ENCODE measurements around the gene CEP192. TPM values are rescaled to one million over a fixed set of nuclear protein-coding genes. Genes with fewer than 3 reads are reported as not detected.
A peak's percentile ranks its signal among the peaks of the same experiment; 100 is the strongest.
"Not testable (repeated sequence)": the region's sequence is repeated elsewhere in the genome, so short reads cannot be mapped to it uniquely, and the experiment has no call there.

Gene CEP192
- total RNA-seq, 2 experiments from 2014 or later = 42.6 to 46.1 TPM

GRCh38 chr18:13051159-13051558 lies 60.0 kb downstream of the CEP192 start:
- Mint-ChIP-seq H3K4me1 (peaks cover 23% of the 10 kb centered on the region), H3K27me3 (no peaks in the 10 kb centered on the region), H3K4me3 (no peak overlapping the region), H3K36me3 (ENCODE audit: low read depth) (peaks cover 77% of the 10 kb centered on the region), H3K27ac (peak overlapping the region; percentile 2), H3K9me3 (no peaks in the 10 kb centered on the region)
- no peak for DNase-seq
- CTCF ChIA-PET = interaction anchor here (0.9 kb wide), 1 partner anchor 108 kb away, joined by 5 read pairs; no protein-coding TSS in a partner anchor
- POLR2A ChIA-PET = interaction anchor here (2.1 kb wide), 1 partner anchor 60 kb away, joined by 4 read pairs; the partner anchor contains the start of gene CEP192

DNA sequence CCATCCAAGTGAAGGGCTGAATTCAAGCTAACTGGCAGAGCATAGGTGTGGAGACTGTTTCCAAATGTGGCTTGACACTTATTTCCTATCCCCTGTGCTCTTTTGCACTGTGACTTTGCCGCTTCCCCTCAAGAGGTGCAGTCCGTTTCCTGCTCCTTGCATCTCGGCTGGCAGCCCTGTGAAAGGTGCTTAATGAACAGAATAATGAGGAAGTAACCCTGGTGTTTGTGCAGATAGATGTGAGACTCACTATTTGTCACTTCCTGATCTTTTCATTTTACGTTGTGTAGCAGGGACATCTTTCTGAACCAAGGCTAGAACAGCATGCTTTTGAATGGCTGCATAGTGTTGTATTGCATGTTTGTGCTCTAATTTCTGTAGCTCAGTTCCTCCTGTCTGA lies 60.8 kb downstream of the CEP192 start:
- Mint-ChIP-seq H3K9me3 (no peaks in the 10 kb centered on the region), H3K4me3 (no peak overlapping the region), H3K36me3 (ENCODE audit: low read depth) (peaks cover 79% of the 10 kb centered on the region), H3K27ac (peak overlapping the region; percentile 60), H3K4me1 (peaks cover 20% of the 10 kb centered on the region), H3K27me3 (no peaks in the 10 kb centered on the region)
- CTCF ChIA-PET = interaction anchor here (0.6 to 0.9 kb wide), 3 partner anchors 9 to 217 kb away, joined by 3 to 6 read pairs (median 5); no protein-coding TSS in a partner anchor
- peak; percentile 38 for DNase-seq
- POLR2A ChIA-PET = interaction anchor here (0.9 to 2.1 kb wide), 2 partner anchors 12 to 61 kb away, joined by 3 to 4 read pairs; partner anchors contain the start of gene CEP192

GRCh38 chr18:13054336-13054735 lies 63.2 kb downstream of the CEP192 start:
- peaks cover 75% of the 10 kb centered on the region for H3K36me3 Mint-ChIP-seq (ENCODE audit: low read depth)
- no peak overlapping the region for H3K4me3 Mint-ChIP-seq
- POLR2A ChIA-PET = no interaction called here
- no peak overlapping the region for H3K27ac Mint-ChIP-seq
- no peak for DNase-seq
- no peaks in the 10 kb centered on the region for H3K27me3 Mint-ChIP-seq
- CTCF ChIA-PET = interaction anchor here (0.6 kb wide), 1 partner anchor 139 kb away, joined by 3 read pairs; no protein-coding TSS in a partner anchor
- peaks cover 12% of the 10 kb centered on the region for H3K4me1 Mint-ChIP-seq
- H3K9me3 Mint-ChIP-seq = no peaks in the 10 kb centered on the region

DNA sequence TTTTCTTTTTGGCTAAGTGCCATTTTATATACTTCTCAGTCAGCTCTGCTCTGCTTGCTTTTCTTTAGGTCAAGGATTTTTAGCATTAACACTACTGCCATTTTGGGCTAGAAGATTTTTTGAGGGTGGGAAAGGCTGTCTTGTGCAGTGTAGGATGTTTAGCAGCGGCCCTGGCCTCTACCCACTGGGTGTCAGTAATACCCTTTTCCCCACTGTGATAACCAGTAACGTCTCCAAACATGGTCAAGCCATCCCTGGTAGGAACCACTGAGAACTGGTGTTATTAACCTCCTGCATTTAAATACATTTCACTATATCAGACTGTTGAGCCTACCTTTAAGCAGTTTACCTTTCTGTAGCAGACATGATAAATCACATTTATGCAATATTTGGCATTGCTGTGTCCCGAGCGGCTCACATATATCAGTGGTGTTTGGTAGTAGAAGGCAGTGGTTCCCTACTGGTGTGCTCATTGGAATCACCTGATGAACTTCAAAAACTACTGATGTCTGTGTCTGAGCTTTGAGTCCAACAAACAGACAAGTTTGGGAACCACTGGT lies 70.5 kb downstream of the CEP192 start:
- Mint-ChIP-seq H3K4me3 (no peak overlapping the region), H3K27me3 (no peaks in the 10 kb centered on the region), H3K27ac (no peak overlapping the region), H3K4me1 (peaks cover 8% of the 10 kb centered on the region), H3K36me3 (ENCODE audit: low read depth) (peaks cover 78% of the 10 kb centered on the region), H3K9me3 (no peaks in the 10 kb centered on the region)
- DNase-seq = no peak
- ChIA-PET POLR2A (no interaction called here), CTCF (no interaction called here)

DNA sequence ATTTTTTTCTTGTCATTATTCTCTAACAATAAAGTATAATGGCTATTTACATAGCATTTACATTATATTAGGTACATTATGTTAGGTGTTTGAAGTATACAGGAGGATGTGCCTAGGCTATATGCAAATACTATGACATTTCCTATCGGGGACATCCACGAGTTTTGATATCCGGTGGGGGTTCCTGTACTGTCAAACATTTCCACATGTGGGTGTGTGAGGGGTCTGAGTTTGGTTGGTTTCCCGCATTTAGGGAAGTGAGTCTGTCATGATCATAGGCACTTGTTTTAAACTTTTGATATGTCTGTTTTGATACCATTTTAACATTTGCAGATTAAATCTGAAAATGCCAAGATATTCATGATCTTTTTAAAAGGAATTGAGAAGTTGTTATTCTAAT lies 76.0 kb downstream of the CEP192 start:
- ChIA-PET POLR2A (no interaction called here), CTCF (no interaction called here)
- H3K4me1 Mint-ChIP-seq = peaks cover 13% of the 10 kb centered on the region
- H3K36me3 Mint-ChIP-seq (ENCODE audit: low read depth) = peaks cover 81% of the 10 kb centered on the region
- no peak for DNase-seq
- H3K27ac Mint-ChIP-seq = no peak overlapping the region
- H3K4me3 Mint-ChIP-seq = no peak overlapping the region
- no peaks in the 10 kb centered on the region for H3K27me3 Mint-ChIP-seq
- H3K9me3 Mint-ChIP-seq = no peaks in the 10 kb centered on the region

DNA sequence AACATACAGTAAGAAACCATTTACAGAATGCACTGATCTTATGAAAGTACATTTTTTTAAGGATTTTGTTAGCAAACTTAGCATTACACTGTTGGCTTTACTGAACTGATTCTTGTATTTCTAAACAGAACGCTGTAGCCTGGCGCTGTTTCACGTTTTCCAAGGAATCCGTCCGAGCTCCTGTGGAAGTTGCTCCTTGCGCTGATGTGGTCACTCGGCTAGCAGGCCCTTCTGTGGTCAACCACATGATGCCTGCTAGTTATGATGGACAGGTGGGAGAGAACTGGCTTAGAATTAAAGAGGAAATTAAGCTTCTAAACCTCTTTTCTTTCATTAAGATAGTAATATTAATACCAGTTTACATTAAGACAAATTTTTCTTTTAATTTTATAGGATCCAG lies 76.8 kb downstream of the CEP192 start:
- no peak overlapping the region for H3K27ac Mint-ChIP-seq
- H3K27me3 Mint-ChIP-seq = no peaks in the 10 kb centered on the region
- CTCF ChIA-PET = no interaction called here
- H3K36me3 Mint-ChIP-seq (ENCODE audit: low read depth) = peaks cover 83% of the 10 kb centered on the region
- POLR2A ChIA-PET = interaction anchor here (1.2 to 1.4 kb wide), 2 partner anchors 76 to 77 kb away, joined by 3 to 4 read pairs; no protein-coding TSS in a partner anchor
- no peak overlapping the region for H3K4me3 Mint-ChIP-seq
- DNase-seq = no peak
- peaks cover 13% of the 10 kb centered on the region for H3K4me1 Mint-ChIP-seq
- H3K9me3 Mint-ChIP-seq = no peaks in the 10 kb centered on the region

DNA sequence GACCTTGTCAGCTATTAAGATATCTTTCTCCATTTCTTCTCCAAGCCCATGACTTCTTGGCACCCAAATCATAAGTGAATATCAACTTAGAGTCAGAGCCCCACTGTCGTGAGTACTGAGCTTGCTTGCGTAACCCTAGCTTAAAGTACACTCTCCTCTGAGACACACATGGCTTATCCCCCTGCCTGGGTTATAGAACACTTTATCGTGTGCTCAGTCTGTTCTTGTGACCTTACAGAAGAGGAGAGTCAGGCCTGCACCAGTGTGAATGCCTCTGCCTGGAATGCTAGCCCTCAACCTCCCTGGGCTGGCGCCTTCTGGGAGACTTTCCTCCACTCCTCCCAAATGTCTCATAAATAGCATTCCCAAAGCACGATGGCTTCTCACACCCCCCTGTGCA lies 79.3 kb downstream of the CEP192 start:
- Mint-ChIP-seq H3K4me3 (no peak overlapping the region), H3K9me3 (no peaks in the 10 kb centered on the region), H3K36me3 (ENCODE audit: low read depth) (peaks cover 87% of the 10 kb centered on the region), H3K27me3 (no peaks in the 10 kb centered on the region), H3K4me1 (peaks cover 11% of the 10 kb centered on the region), H3K27ac (no peak overlapping the region)
- POLR2A ChIA-PET = no interaction called here
- DNase-seq = no peak
- CTCF ChIA-PET = no interaction called here

- H3K36me3 Mint-ChIP-seq (ENCODE audit: low read depth) = peaks cover 97% of the 10 kb centered on the region
- no peaks in the 10 kb centered on the region for H3K4me1 Mint-ChIP-seq
- POLR2A ChIA-PET = no interaction called here
- no peak overlapping the region for H3K27ac Mint-ChIP-seq
- H3K4me3 Mint-ChIP-seq = no peak overlapping the region
- CTCF ChIA-PET = no interaction called here
- H3K9me3 Mint-ChIP-seq = peaks cover 18% of the 10 kb centered on the region
- DNase-seq = no peak
- H3K27me3 Mint-ChIP-seq = no peaks in the 10 kb centered on the region
Observed at GRCh38 chr18:13076886-13077285, 85.7 kb downstream of the CEP192 start.

- CTCF ChIA-PET = no interaction called here
- no peaks in the 10 kb centered on the region for H3K27me3 Mint-ChIP-seq
Observed at GRCh38 chr18:13077473-13077872, 86.3 kb downstream of the CEP192 start.

DNA sequence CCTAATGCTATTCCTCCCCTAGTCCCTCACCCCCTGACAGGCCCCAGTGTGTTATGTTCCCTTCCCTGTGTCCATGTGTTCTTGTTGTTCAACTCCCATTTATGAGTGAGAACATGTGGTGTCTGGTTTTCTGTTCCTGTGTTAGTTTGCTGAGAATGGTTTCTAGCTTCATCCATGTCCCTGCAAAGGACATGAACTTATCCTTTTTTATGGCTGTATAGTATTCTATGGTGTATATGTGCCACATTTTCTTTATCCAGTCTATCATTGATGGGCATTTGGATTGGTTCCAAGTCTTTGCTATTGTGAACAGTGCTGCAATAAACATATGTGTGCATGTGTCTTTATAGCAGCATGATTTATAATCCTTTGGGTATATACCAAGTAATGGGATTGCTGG lies 86.9 kb downstream of the CEP192 start:
- H3K4me1 Mint-ChIP-seq, CTCF ChIA-PET, H3K27ac Mint-ChIP-seq, DNase-seq, H3K4me3 Mint-ChIP-seq, H3K27me3 Mint-ChIP-seq, POLR2A ChIA-PET: not testable (repeated sequence)
- H3K9me3 Mint-ChIP-seq = peaks cover 20% of the 10 kb centered on the region
- H3K36me3 Mint-ChIP-seq (ENCODE audit: low read depth) = peaks cover 97% of the 10 kb centered on the region

More at GRCh38 chr18:13077473-13077872, 86.3 kb downstream of the CEP192 start:
- Mint-ChIP-seq H3K9me3 (peaks cover 20% of the 10 kb centered on the region), H3K27ac (no peak overlapping the region), H3K4me1 (no peaks in the 10 kb centered on the region), H3K36me3 (ENCODE audit: low read depth) (peaks cover 97% of the 10 kb centered on the region), H3K4me3 (no peak overlapping the region)
- DNase-seq = no peak
- POLR2A ChIA-PET = no interaction called here

DNA sequence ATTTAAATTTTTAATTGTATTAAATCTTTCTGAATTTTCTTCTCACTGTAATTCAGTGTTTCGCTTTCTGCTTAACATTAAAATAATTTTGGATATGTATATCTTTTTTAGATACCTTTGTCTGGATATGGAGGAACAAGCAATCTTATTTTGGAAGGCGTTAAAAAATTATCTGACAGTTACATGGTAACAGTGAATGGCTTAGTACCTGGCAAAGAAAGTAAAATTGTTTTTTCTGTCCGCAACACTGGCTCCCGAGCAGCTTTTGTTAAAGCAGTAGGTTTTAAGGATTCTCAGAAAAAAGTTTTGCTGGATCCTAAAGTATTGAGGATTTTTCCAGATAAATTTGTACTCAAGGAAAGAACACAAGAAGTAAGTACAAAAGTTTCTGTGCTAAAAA lies 95.7 kb downstream of the CEP192 start:
- CTCF ChIA-PET = no interaction called here

DNA sequence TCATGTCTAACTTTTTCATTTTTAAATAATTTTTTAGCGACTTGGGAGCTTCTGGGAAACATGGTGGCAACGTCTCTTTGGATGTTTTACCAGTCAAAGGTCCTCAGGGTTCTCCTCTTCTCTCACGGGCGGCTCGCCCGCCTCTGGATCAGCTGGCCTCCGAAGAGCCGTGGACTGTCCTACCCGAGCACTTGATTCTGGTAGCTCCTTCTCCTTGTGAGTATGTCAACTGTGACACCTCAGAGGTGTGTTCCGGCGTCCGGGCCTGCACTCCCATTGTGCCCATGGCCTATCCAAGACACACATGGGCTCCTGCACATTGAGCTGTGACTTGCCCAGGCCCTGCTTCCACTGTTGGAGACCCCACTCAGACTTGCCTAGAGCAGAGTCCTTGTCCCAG lies 104.3 kb downstream of the CEP192 start:
- H3K36me3 Mint-ChIP-seq (ENCODE audit: low read depth) = peaks cover 73% of the 10 kb centered on the region
- ChIA-PET CTCF (no interaction called here), POLR2A (no interaction called here)
- H3K4me3 Mint-ChIP-seq = no peak overlapping the region
- H3K9me3 Mint-ChIP-seq = no peaks in the 10 kb centered on the region
- H3K27me3 Mint-ChIP-seq = no peaks in the 10 kb centered on the region
- no peaks in the 10 kb centered on the region for H3K4me1 Mint-ChIP-seq
- H3K27ac Mint-ChIP-seq = no peak overlapping the region
- DNase-seq = no peak

More for the DNA sequence above, 95.7 kb downstream of the CEP192 start:
- Mint-ChIP-seq H3K27ac (no peak overlapping the region), H3K36me3 (ENCODE audit: low read depth) (peaks cover 77% of the 10 kb centered on the region), H3K9me3 (peaks cover under 1% of the 10 kb centered on the region), H3K27me3 (no peaks in the 10 kb centered on the region), H3K4me1 (no peaks in the 10 kb centered on the region), H3K4me3 (no peak overlapping the region)
- DNase-seq = no peak
- POLR2A ChIA-PET = interaction anchor here (1.1 kb wide), 1 partner anchor 96 kb away, joined by 3 read pairs; the partner anchor contains the start of gene CEP192

- POLR2A ChIA-PET = no interaction called here
- H3K9me3 Mint-ChIP-seq = no peaks in the 10 kb centered on the region
- no peak for DNase-seq
- CTCF ChIA-PET = no interaction called here
- H3K36me3 Mint-ChIP-seq (ENCODE audit: low read depth) = peaks cover 73% of the 10 kb centered on the region
- H3K4me3 Mint-ChIP-seq = no peak overlapping the region
- no peaks in the 10 kb centered on the region for H3K27me3 Mint-ChIP-seq
- H3K27ac Mint-ChIP-seq = no peak overlapping the region
- H3K4me1 Mint-ChIP-seq = no peaks in the 10 kb centered on the region
Observed at GRCh38 chr18:13096232-13096631, 105.1 kb downstream of the CEP192 start.

- ChIA-PET CTCF (no interaction called here), POLR2A (interaction anchor here (0.6 kb wide), 1 partner anchor 75 kb away, joined by 4 read pairs; no protein-coding TSS in a partner anchor)
- Mint-ChIP-seq H3K4me1 (no peaks in the 10 kb centered on the region), H3K9me3 (no peaks in the 10 kb centered on the region), H3K4me3 (no peak overlapping the region), H3K27me3 (no peaks in the 10 kb centered on the region), H3K36me3 (ENCODE audit: low read depth) (peaks cover 76% of the 10 kb centered on the region), H3K27ac (no peak overlapping the region)
- no peak for DNase-seq
Observed at GRCh38 chr18:13096719-13097118, 105.6 kb downstream of the CEP192 start.

Measured in activated CD4-positive, alpha-beta memory T cell treated with anti-CD3 and anti-CD28 coated beads, Interleukin-2, amount 10 ng/mL, durations not matched to agents 7 days and 5 days (primary cell).